Prostate gland (tissue), 2 donors: Measurements from ENCODE around the gene ANTXRL.
"Not testable (repeated sequence)": the region's sequence is repeated elsewhere in the genome, so short reads cannot be mapped to it uniquely, and the experiment has no call there.

Experiments
- CTCF ChIP-seq, 4 experiments: fragments of 200-600 bp in 2 of 4; fragments of 450-650 bp in 2 of 4; sonication (generic) in 2 of 4; IDR thresholded peaks; 1 replicate in 3 of 4; 2 replicates in 1 of 4; pipeline ENCODE4 v1.5.1; 2016 to 2019; ENCODE audit warnings: antibody characterized with exemption in 4 of 4, mild to moderate bottlenecking in 2 of 4, moderate library complexity in 2 of 4
- POLR2A ChIP-seq: fragments of 450-650 bp; IDR thresholded peaks from one replicate; pipeline ENCODE4 v1.6.1; 2016; ENCODE audit warnings: antibody characterized with exemption, mild to moderate bottlenecking
- POLR2AphosphoS5 ChIP-seq: sonication (generic); formaldehyde crosslinking; IDR thresholded peaks from one replicate; pipeline ENCODE4 v1.6.1; 2017; ENCODE audit warnings: antibody characterized with exemption

- TF ChIP-seq CTCF (IDR thresholded peaks at IDR 0.05); POLR2AphosphoS5; POLR2A: not testable (repeated sequence)
These were observed 40.2 kb upstream of the ANTXRL start for GRCh38 chr10:46246400-46247180.
